Measurements from ENCODE around the gene OCRL.

- TF ChIP-seq EZH2 (IDR thresholded peaks at IDR 0.05; ENCODE audit: low read length, missing control alignments): no peak
- TF ChIP-seq CTCF (conservative IDR thresholded peaks at IDR 0.05 in 1 of 2, IDR thresholded peaks at IDR 0.05 in 1 of 2; ENCODE audit: low read depth in 1 of 2, low read length in 2 of 2): no peak
These were observed 100.7 kb downstream of the OCRL start for GRCh38 chrX:129640737-129641136.
